AG09319 (cell line): ENCODE data around the gene RENBP.

Experiments used
- DNase-seq: peaks from one replicate; pipeline ENCODE4 v3.0.0-alpha.2; 2010; ENCODE audit warnings: low read depth; ENCODE audit errors: extremely low read depth
- TF ChIP-seq, protein P1 (sequence below): IDR thresholded peaks from 2 replicates; pipeline ENCODE4 v1.5.1; 2011; ENCODE audit warnings: low read depth, mild to moderate bottlenecking, inconsistent platforms, low read length, moderate library complexity

The RENBP gene

DNA sequence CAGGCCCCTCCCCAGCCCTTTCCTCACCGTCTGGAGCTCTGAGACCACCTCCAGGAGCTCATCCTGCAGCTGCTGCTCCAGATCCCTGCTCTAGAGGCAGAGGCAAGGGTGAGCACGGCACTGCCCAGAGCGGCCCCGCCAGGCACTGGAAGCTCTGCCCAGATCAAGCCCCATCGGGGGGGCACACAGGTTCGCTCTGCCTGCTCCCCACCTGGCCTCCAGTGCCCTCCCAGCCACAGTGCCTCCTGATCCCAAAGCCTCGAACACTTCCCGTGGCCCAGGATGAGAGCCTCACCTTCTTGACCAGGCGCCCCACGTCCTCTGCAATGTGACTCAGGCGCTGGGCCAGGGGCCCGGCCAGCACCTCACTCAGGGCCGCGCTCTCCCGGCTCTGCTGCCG, 23.4 kb downstream of the RENBP start:
- TF ChIP-seq, protein P1, sequence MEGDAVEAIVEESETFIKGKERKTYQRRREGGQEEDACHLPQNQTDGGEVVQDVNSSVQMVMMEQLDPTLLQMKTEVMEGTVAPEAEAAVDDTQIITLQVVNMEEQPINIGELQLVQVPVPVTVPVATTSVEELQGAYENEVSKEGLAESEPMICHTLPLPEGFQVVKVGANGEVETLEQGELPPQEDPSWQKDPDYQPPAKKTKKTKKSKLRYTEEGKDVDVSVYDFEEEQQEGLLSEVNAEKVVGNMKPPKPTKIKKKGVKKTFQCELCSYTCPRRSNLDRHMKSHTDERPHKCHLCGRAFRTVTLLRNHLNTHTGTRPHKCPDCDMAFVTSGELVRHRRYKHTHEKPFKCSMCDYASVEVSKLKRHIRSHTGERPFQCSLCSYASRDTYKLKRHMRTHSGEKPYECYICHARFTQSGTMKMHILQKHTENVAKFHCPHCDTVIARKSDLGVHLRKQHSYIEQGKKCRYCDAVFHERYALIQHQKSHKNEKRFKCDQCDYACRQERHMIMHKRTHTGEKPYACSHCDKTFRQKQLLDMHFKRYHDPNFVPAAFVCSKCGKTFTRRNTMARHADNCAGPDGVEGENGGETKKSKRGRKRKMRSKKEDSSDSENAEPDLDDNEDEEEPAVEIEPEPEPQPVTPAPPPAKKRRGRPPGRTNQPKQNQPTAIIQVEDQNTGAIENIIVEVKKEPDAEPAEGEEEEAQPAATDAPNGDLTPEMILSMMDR: no peak
- DNase-seq: no peak

DNA sequence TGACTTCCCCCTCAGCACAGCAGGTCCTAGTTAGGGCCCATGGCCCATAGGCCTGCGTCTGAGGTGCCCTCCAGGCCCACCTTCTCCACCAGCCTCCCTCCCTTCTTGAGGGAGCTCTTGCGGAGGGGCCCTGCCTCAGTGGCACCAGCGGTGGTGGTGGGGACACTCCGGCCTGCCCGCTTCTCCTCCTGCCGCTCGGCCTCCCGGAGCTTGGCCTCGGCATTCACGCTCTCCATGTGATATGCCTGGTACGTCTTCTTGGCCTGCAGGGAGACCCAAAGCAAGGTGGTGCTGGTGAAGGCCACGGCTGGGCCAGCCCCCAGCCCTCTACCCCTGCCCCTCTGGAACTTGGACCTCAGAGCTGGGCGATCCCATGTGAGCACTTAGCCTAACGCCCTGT, 23.9 kb downstream of the RENBP start:
- no peak for DNase-seq
- TF ChIP-seq, protein P1: no peak

DNA sequence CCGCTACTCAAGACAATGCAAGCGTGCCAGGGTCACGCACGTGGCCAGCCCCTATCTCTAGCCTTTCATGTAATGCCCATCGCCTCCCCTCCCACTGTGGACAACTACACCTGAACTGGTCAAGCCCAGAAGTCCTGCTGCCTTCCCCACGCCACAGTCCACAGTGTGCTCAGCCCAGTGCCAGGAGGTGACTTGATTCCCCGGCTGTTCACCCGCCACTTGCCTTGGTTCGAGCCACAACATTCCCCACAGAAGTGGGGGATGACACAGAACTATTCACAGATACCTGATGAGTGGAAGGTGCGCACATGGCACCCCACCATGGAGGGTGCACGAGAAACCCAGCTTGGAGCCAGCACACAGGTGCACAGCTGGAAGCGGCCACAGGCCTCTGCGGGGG, 25.2 kb downstream of the RENBP start:
- DNase-seq: no peak
- TF ChIP-seq, protein P1: no peak

DNA sequence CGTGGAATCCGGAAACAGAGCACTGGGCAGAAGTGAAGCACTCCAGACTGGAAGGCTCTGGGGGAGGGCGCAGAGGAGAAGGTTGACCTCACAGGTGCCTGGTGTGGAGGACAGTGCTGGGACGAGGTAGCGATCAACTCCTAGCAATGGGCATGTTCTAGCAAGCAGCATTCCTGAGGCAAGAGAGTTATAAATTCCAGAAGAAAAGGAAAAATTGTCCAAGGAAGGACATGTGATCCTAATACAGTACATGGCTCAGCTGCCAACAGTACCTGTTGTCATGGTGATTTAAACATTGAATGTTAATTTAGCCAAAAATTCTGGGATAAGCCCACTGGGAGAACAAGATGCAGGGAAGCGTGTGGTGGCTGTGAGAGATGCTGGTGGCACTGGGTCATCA, 26.6 kb downstream of the RENBP start:
- TF ChIP-seq, protein P1: no peak

DNA sequence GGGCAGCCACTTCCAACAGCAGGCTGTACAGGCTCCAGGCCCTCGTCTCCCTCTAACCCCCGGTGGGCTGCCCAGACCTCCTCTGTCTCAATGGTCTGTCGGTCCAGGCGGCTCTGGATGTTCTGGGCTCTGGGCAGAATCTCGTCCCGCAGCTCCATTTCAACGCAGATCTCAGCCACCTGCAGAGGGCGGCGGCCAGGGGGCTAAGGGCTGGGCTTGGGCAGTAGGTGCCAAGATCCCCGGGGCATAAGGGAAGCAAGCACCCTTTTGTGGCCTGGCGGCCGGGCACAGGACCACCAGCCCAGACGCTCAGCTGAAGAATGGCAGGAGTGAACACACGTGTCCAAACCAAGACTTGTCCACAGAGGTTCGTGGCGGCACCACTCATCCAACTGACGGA, 30.7 kb downstream of the RENBP start:
- TF ChIP-seq, protein P1: no peak
- DNase-seq: no peak

More for the DNA sequence above, 26.6 kb downstream of the RENBP start:
- DNase-seq: no peak

DNA sequence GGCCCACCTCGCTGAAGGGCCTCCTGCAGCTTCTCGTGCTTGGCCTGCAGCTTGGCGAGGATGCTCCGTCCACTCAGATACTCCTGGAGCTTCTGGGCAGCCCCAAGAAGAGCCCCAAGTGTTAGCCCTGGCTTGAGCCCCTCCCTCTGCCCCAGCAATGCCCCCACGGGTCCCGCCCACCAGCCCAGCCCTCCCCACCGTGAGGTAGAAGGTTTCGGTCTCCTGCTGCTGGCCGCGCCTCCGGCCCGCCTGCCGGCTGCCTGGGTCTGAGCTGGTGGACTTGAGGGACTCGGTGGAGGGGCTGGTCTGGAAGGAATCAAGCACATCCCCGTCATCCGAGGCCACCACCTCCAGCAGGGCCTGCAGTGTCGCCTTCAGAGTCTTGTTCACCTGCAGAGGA, 31.2 kb downstream of the RENBP start:
- TF ChIP-seq, protein P1: no peak
- no peak for DNase-seq

DNA sequence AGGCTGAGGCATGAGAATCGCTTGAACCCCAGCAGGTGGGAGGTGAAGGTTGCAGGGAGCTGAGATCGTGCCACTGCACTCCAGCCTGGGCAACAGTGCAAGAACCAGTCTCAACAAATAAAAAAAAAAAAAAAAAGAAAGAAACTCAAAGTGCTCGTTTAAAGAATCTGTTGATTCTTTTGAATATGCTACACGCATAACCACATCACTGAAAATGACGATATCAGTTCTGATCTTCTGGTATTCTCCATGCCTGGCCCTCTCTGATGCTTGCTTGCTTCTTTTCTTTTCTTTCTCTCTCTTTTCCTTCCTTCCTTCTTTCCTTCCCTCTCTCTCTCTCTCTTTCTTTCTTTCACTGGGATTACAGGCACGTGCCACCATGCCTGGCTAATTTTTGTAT, 32.6 kb downstream of the RENBP start:
- TF ChIP-seq, protein P1: no peak
- no peak for DNase-seq
